Peyer's patch (tissue), 4 donors: ENCODE measurements around the gene CGN. TPM values are rescaled to one million over a fixed set of nuclear protein-coding genes. Genes with fewer than 3 reads are reported as not detected.

ENCODE experiments used
- DNase-seq, 3 donors: peaks; one replicate each; pipeline ENCODE4 v3.0.0-alpha.2; 2017 to 2019
- H3K27ac ChIP-seq, 4 donors: fragments of 200-600 bp; sonication (generic); one replicate each; pipeline ENCODE4 v1.5.1; 2016 to 2019
- H3K27me3 ChIP-seq, 2 donors: fragments of 200-600 bp; sonication (generic); one replicate each; pipeline ENCODE4 v1.5.1; 2019
- H3K36me3 ChIP-seq, 3 donors: fragments of 200-600 bp; sonication (generic); one replicate each; pipeline ENCODE4 v1.5.1; 2016 to 2019
- H3K4me1 ChIP-seq, 4 donors: fragments of 200-600 bp; sonication (generic); one replicate each; pipeline ENCODE4 v1.5.1; 2016 to 2019
- H3K4me3 ChIP-seq, 4 donors: fragments of 200-600 bp; sonication (generic); 1 replicate in 3 of 4; 2 replicates in 1 of 4; pipeline ENCODE4 v1.5.1; 2016 to 2019; ENCODE audit warnings: mild to moderate bottlenecking in 1 of 4
- H3K9me3 ChIP-seq, 4 donors: fragments of 200-600 bp; sonication (generic); one replicate each; pipeline ENCODE4 v1.5.1; 2016 to 2019; ENCODE audit warnings: mild to moderate bottlenecking in 1 of 4
- CTCF ChIP-seq, 6 experiments: fragments of 450-650 bp in 4 of 6; fragments of 200-600 bp in 2 of 6; sonication (generic) in 1 of 6; IDR thresholded peaks; one replicate each; pipeline ENCODE4 v1.5.1; 2017 to 2019; ENCODE audit warnings: antibody characterized with exemption in 6 of 6, mild to moderate bottlenecking in 3 of 6, moderate library complexity in 1 of 6
- POLR2A ChIP-seq, 2 donors: fragments of 450-650 bp; IDR thresholded peaks; one replicate each; pipeline ENCODE4 v1.5.1; 2017; ENCODE audit warnings: antibody characterized with exemption in 2 of 2, mild to moderate bottlenecking in 2 of 2, moderate library complexity in 2 of 2
- total RNA-seq, 4 donors: library from RNA; depleted of rRNA; stranded (reverse); fragments of >200 nt; gene quantifications; one replicate each; pipeline ENCODE4 v1.1.0, GENCODE V29; 2016

CGN gene
- total RNA-seq, 4 donors from 2014 or later: 34.7 to 180 (median 160) TPM

GRCh38 chr1:151474745-151475144, 36.4 kb upstream of the CGN start:
- no peak for DNase-seq
- no peaks in the 10 kb centered on the region for H3K27me3 ChIP-seq
- no peaks in the 10 kb centered on the region for H3K36me3 ChIP-seq
- no peaks in the 10 kb centered on the region for H3K4me1 ChIP-seq
- TF ChIP-seq CTCF (IDR thresholded peaks at IDR 0.05) (no peak), POLR2A (IDR thresholded peaks at IDR 0.05) (no peak)
- H3K27ac ChIP-seq: no peak overlapping the region
- H3K9me3 ChIP-seq: no peaks in the 10 kb centered on the region
- H3K4me3 ChIP-seq: no peak overlapping the region

- Histone ChIP-seq H3K36me3 (no peaks in the 10 kb centered on the region), H3K9me3 (no peaks in the 10 kb centered on the region), H3K4me1 (no peaks in the 10 kb centered on the region), H3K4me3 (no peak overlapping the region), H3K27ac (no peak overlapping the region), H3K27me3 (no peaks in the 10 kb centered on the region)
- TF ChIP-seq POLR2A (IDR thresholded peaks at IDR 0.05): no peak
- TF ChIP-seq CTCF (IDR thresholded peaks at IDR 0.05): no peak
- DNase-seq: no peak
Measured at GRCh38 chr1:151475175-151475574, 36.0 kb upstream of the CGN start.

- TF ChIP-seq POLR2A (IDR thresholded peaks at IDR 0.05) (no peak), CTCF (IDR thresholded peaks at IDR 0.05) (no peak)
- no peaks in the 10 kb centered on the region for H3K9me3 ChIP-seq
- no peaks in the 10 kb centered on the region for H3K27me3 ChIP-seq
- no peak for DNase-seq
- H3K27ac ChIP-seq: no peak overlapping the region
- no peak overlapping the region for H3K4me3 ChIP-seq
- H3K4me1 ChIP-seq: no peaks in the 10 kb centered on the region
- H3K36me3 ChIP-seq: no peaks in the 10 kb centered on the region
Measured at GRCh38 chr1:151476083-151476482, 35.1 kb upstream of the CGN start.

GRCh38 chr1:151477066-151477465, 34.1 kb upstream of the CGN start:
- Histone ChIP-seq H3K4me3 (no peak overlapping the region), H3K9me3 (peaks cover 0 to 2% (median under 1%) of the 10 kb centered on the region in 4 donors), H3K4me1 (no peaks in the 10 kb centered on the region), H3K27me3 (no peaks in the 10 kb centered on the region), H3K36me3 (no peaks in the 10 kb centered on the region), H3K27ac (no peak overlapping the region)
- no peak for DNase-seq
- TF ChIP-seq CTCF (IDR thresholded peaks at IDR 0.05) (no peak), POLR2A (IDR thresholded peaks at IDR 0.05) (no peak)

- Histone ChIP-seq H3K4me1 (no peaks in the 10 kb centered on the region), H3K27ac (no peak overlapping the region), H3K9me3 (peaks cover 0 to 6% (median 2%) of the 10 kb centered on the region in 4 donors), H3K4me3 (no peak overlapping the region), H3K36me3 (no peaks in the 10 kb centered on the region), H3K27me3 (no peaks in the 10 kb centered on the region)
- DNase-seq: no peak
- TF ChIP-seq CTCF (IDR thresholded peaks at IDR 0.05) (no peak), POLR2A (IDR thresholded peaks at IDR 0.05) (no peak)
Measured at GRCh38 chr1:151478140-151478812, 32.9 kb upstream of the CGN start.
